Measurements from ENCODE around the gene NGFR.

DNA sequence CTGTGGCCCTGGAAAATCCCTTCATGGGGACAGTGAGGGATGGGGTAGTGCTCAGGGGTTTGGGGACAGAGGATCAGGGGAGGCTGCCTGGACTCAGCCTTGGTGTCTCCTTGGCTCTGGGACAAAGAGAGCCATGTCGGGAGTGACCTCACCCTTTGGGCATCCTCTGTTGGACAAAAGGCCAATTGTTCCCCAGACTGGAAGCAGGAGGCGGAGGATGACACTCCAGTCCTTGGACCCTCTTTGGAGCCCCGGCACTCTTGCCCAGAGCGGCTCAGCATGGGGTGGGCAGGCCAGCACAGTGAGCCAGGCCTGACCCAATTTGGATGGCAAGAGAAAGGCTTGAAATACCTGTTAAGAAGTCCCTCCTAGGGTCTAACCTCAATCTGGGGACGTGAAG is 41.0 kb upstream of the NGFR start:
- TF ChIP-seq, protein P1, sequence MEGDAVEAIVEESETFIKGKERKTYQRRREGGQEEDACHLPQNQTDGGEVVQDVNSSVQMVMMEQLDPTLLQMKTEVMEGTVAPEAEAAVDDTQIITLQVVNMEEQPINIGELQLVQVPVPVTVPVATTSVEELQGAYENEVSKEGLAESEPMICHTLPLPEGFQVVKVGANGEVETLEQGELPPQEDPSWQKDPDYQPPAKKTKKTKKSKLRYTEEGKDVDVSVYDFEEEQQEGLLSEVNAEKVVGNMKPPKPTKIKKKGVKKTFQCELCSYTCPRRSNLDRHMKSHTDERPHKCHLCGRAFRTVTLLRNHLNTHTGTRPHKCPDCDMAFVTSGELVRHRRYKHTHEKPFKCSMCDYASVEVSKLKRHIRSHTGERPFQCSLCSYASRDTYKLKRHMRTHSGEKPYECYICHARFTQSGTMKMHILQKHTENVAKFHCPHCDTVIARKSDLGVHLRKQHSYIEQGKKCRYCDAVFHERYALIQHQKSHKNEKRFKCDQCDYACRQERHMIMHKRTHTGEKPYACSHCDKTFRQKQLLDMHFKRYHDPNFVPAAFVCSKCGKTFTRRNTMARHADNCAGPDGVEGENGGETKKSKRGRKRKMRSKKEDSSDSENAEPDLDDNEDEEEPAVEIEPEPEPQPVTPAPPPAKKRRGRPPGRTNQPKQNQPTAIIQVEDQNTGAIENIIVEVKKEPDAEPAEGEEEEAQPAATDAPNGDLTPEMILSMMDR (IDR thresholded peaks at IDR 0.05) = no peak
- TF ChIP-seq EZH2 (IDR thresholded peaks at IDR 0.05; ENCODE audit: borderline replicate concordance, insufficient read depth, low read depth, low read length, poor library complexity, severe bottlenecking) = no peak
